Sigmoid colon (tissue), 4 donors: ENCODE results near the gene RBFOX2.

ENCODE experiments used
- CTCF ChIP-seq, 4 experiments: fragments of 450-650 bp in 3 of 4; fragments of 200-600 bp in 1 of 4; IDR thresholded peaks; one replicate each; pipeline ENCODE4 v1.5.1; 2016 to 2019; ENCODE audit warnings: antibody characterized with exemption in 4 of 4, mild to moderate bottlenecking in 3 of 4, moderate library complexity in 2 of 4
- EP300 ChIP-seq, 4 donors: sonication (generic); formaldehyde crosslinking; IDR thresholded peaks; one replicate each; pipeline ENCODE4 v1.6.1; 2017; ENCODE audit warnings: antibody characterized with exemption in 4 of 4
- POLR2AphosphoS5 ChIP-seq, 4 donors: sonication (generic); formaldehyde crosslinking; IDR thresholded peaks; one replicate each; pipeline ENCODE4 v1.6.1; 2017; ENCODE audit warnings: antibody characterized with exemption in 4 of 4

GRCh38 chr22:35785181-35785923 lies 243.3 kb downstream of the RBFOX2 start:
- TF ChIP-seq CTCF (IDR thresholded peaks at IDR 0.05) (no peak), POLR2AphosphoS5 (IDR thresholded peaks at IDR 0.05) (no peak), EP300 (IDR thresholded peaks at IDR 0.05) (no peak)
